HEK293T (cell line): ENCODE results near the gene NEK1.

Source experiments
- CTCF ChIA-PET: fragments of 350-600 bp; formaldehyde crosslinking; extraction: SDS; loops from one replicate; lab custom pipeline; 2021; ENCODE audit warnings: antibody characterized with exemption, inconsistent platforms; lab: Yijun Ruan, JAX
- POLR2A ChIA-PET: fragments of 350-600 bp; formaldehyde crosslinking; extraction: SDS; loops from one replicate; lab custom pipeline; 2020; ENCODE audit warnings: antibody characterized with exemption, inconsistent platforms; lab: Yijun Ruan, JAX
- DNase-seq: peaks from one replicate; pipeline ENCODE4 v3.0.0; 2012; ENCODE audit warnings: mixed read lengths; ENCODE audit errors: extremely low spot score
- ARNT ChIP-seq: fragments of 450-650 bp; IDR thresholded peaks from 2 replicates; pipeline ENCODE4 v1.6.1; 2017; ENCODE audit warnings: mild to moderate bottlenecking
- BHLHE40 ChIP-seq: fragments of 450-650 bp; IDR thresholded peaks from 2 replicates; pipeline ENCODE4 v1.6.1; 2016; ENCODE audit warnings: mild to moderate bottlenecking, moderate library complexity, borderline replicate concordance
- CTBP1 ChIP-seq: fragments of 450-650 bp; IDR thresholded peaks from 2 replicates; pipeline ENCODE4 v1.6.1; 2016; ENCODE audit warnings: borderline replicate concordance
- ELF4 ChIP-seq: fragments of 450-650 bp; IDR thresholded peaks from 2 replicates; pipeline ENCODE4 v1.6.1; 2017; ENCODE audit warnings: antibody characterized with exemption
- FOXA1 ChIP-seq: fragments of 450-650 bp; IDR thresholded peaks from 2 replicates; pipeline ENCODE4 v1.6.1; 2016; ENCODE audit warnings: mild to moderate bottlenecking
- FOXK2 ChIP-seq: fragments of 450-650 bp; IDR thresholded peaks from 2 replicates; pipeline ENCODE4 v1.6.1; 2016; ENCODE audit warnings: mild to moderate bottlenecking
- FOXM1 ChIP-seq: fragments of 450-650 bp; IDR thresholded peaks from 2 replicates; pipeline ENCODE4 v1.6.1; 2017; ENCODE audit warnings: mild to moderate bottlenecking, borderline replicate concordance
- HDGF ChIP-seq: fragments of 450-650 bp; IDR thresholded peaks from 2 replicates; pipeline ENCODE4 v1.6.1; 2017; ENCODE audit warnings: antibody characterized with exemption, borderline replicate concordance
- L3MBTL2 ChIP-seq: fragments of 450-650 bp; conservative IDR thresholded peaks from 2 replicates; pipeline ENCODE4 v1.6.1; 2016; ENCODE audit warnings: mild to moderate bottlenecking
- LEF1 ChIP-seq: fragments of 450-650 bp; IDR thresholded peaks from 2 replicates; pipeline ENCODE4 v1.6.1; 2017; ENCODE audit warnings: mild to moderate bottlenecking, borderline replicate concordance
- NFRKB ChIP-seq: fragments of 450-650 bp; IDR thresholded peaks from 2 replicates; pipeline ENCODE4 v1.6.1; 2016; ENCODE audit warnings: mild to moderate bottlenecking, moderate library complexity
- PKNOX1 ChIP-seq: fragments of 450-650 bp; IDR thresholded peaks from 2 replicates; pipeline ENCODE4 v1.6.1; 2016
- SP1 ChIP-seq: fragments of 450-650 bp; IDR thresholded peaks from 2 replicates; pipeline ENCODE4 v1.6.1; 2017
- SUZ12 ChIP-seq: fragments of 450-650 bp; IDR thresholded peaks from 2 replicates; pipeline ENCODE4 v1.6.1; 2016; ENCODE audit warnings: mild to moderate bottlenecking
- TARDBP ChIP-seq: fragments of 450-650 bp; IDR thresholded peaks from 2 replicates; pipeline ENCODE4 v1.6.1; 2016
- ZNF384 ChIP-seq: fragments of 450-650 bp; IDR thresholded peaks from 2 replicates; pipeline ENCODE4 v1.6.1; 2016

The NEK1 gene

GRCh38 chr4:169404960-169405359, 207.4 kb downstream of the NEK1 start:
- POLR2A ChIA-PET = interaction anchor here (1.0 kb wide), 1 partner anchor 395 kb away, joined by 5 read pairs; the partner anchor contains the start of gene CBR4
- CTCF ChIA-PET = interaction anchor here (0.5 to 0.6 kb wide), 2 partner anchors 379 to 1183 kb away, joined by 3 to 4 read pairs; no protein-coding TSS in a partner anchor
- no peak for DNase-seq
- TF ChIP-seq ELF4 (no peak), ARNT (no peak), PKNOX1 (no peak), TARDBP (no peak), SUZ12 (no peak), HDGF (no peak), FOXM1 (no peak), NFRKB (no peak), CTBP1 (no peak), L3MBTL2 (no peak), FOXA1 (no peak), LEF1 (no peak), BHLHE40 (no peak), ZNF384 (no peak), FOXK2 (no peak), SP1 (no peak)

GRCh38 chr4:169400832-169401231, 211.6 kb downstream of the NEK1 start:
- ChIA-PET POLR2A (interaction anchor here (1.0 kb wide), 1 partner anchor 391 kb away, joined by 4 read pairs; the partner anchor contains the start of gene CBR4), CTCF (interaction anchor here (0.6 kb wide), 1 partner anchor 391 kb away, joined by 8 read pairs; the partner anchor contains the start of gene CBR4)
- no peak for DNase-seq
- TF ChIP-seq HDGF = no peak
- no peak for TF ChIP-seq LEF1
- TF ChIP-seq PKNOX1 = no peak
- no peak for TF ChIP-seq ELF4
- no peak for TF ChIP-seq L3MBTL2
- TF ChIP-seq NFRKB = no peak
- no peak for TF ChIP-seq BHLHE40
- no peak for TF ChIP-seq FOXA1
- no peak for TF ChIP-seq ZNF384
- no peak for TF ChIP-seq CTBP1
- no peak for TF ChIP-seq SUZ12
- TF ChIP-seq ARNT = no peak
- TF ChIP-seq FOXM1 = no peak
- no peak for TF ChIP-seq SP1
- no peak for TF ChIP-seq TARDBP
- no peak for TF ChIP-seq FOXK2

- POLR2A ChIA-PET = interaction anchor here (1.0 kb wide), 1 partner anchor 390 kb away, joined by 4 read pairs; the partner anchor contains the start of gene CBR4
- DNase-seq = no peak
- TF ChIP-seq TARDBP = no peak
- TF ChIP-seq SP1 = no peak
- TF ChIP-seq BHLHE40 = no peak
- no peak for TF ChIP-seq CTBP1
- no peak for TF ChIP-seq PKNOX1
- no peak for TF ChIP-seq FOXM1
- TF ChIP-seq ZNF384 = no peak
- CTCF ChIA-PET = no interaction called here
Observed at GRCh38 chr4:169399976-169400767, 212.2 kb downstream of the NEK1 start.

GRCh38 chr4:169398316-169398715, 214.1 kb downstream of the NEK1 start:
- ChIA-PET POLR2A (no interaction called here), CTCF (no interaction called here)
- DNase-seq = no peak
- TF ChIP-seq HDGF (no peak), L3MBTL2 (no peak), CTBP1 (no peak), TARDBP (no peak), PKNOX1 (no peak), ELF4 (no peak), FOXM1 (no peak), ARNT (no peak), FOXA1 (no peak), SP1 (no peak), BHLHE40 (no peak), ZNF384 (no peak), FOXK2 (no peak), SUZ12 (no peak), NFRKB (no peak), LEF1 (no peak)

- POLR2A ChIA-PET = no interaction called here
- DNase-seq = no peak
- TF ChIP-seq FOXA1 = no peak
- no peak for TF ChIP-seq L3MBTL2
- TF ChIP-seq CTBP1 = no peak
- no peak for TF ChIP-seq TARDBP
- no peak for TF ChIP-seq LEF1
- TF ChIP-seq ELF4 = no peak
- TF ChIP-seq ZNF384 = no peak
- CTCF ChIA-PET = no interaction called here
Observed at GRCh38 chr4:169397762-169398161, 214.6 kb downstream of the NEK1 start.
